ENCODE measurements around the gene DLG2.

Gene DLG2

DNA sequence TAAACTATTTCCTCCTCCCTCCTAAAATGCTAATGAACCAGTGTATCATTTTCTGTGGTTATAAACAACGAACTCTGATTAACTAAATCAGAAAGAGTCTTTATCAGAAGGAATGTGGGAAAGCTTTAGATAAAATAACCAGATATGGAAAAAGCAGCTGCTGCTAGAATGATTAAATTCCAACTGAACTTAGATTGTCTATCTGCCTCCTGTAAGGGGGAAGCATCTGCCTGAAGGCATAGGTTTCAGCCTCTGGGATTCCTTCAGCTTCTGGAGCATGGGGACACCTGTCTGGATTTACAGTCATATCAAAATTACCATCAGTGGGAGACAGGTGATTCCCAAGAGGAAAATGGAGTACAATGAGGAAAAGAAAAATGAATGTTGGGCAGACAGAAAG is 1245.5 kb downstream of the DLG2 start:
- in situ Hi-C loops (cut with MboI; ENCODE audit: low sequenced_read_pairs, unreplicated experiment) = loop anchor here (25.0 kb wide), 1 partner anchor 544 kb away; no protein-coding TSS in a partner anchor
- TF ChIP-seq, protein P1, sequence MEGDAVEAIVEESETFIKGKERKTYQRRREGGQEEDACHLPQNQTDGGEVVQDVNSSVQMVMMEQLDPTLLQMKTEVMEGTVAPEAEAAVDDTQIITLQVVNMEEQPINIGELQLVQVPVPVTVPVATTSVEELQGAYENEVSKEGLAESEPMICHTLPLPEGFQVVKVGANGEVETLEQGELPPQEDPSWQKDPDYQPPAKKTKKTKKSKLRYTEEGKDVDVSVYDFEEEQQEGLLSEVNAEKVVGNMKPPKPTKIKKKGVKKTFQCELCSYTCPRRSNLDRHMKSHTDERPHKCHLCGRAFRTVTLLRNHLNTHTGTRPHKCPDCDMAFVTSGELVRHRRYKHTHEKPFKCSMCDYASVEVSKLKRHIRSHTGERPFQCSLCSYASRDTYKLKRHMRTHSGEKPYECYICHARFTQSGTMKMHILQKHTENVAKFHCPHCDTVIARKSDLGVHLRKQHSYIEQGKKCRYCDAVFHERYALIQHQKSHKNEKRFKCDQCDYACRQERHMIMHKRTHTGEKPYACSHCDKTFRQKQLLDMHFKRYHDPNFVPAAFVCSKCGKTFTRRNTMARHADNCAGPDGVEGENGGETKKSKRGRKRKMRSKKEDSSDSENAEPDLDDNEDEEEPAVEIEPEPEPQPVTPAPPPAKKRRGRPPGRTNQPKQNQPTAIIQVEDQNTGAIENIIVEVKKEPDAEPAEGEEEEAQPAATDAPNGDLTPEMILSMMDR (IDR thresholded peaks at IDR 0.05; ENCODE audit: borderline replicate concordance, control extremely low read depth, extremely low read depth, insufficient read depth, missing control alignments) = no peak

DNA sequence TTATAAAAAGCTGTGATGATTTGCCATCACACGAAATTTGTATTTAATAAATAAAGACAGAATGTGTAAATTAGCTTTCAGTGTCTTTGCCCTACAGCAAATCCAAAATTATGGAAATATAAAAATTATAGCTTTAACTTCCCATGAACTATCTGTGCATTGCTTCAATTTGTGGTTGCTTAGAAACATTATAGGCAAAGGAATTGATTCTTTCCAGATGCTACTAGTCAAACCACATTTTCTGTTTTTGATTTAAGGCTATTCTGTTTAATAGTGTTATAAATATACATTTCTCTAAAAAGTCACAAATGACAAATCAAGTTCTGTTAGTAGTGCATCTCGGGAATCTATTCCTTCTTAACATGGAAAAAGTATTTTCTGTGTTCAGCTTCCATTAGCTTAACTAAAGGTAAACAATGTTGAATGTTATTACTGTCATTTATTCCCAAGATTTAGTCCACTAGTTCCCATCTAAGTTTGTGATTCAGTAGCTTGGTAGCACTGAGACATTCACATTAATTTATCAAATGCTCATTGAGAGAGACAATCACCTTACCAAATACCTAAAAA is 1254.7 kb downstream of the DLG2 start:
- DNase-seq (ENCODE audit: low spot score) = no peak
- TF ChIP-seq, protein P1 (IDR thresholded peaks at IDR 0.05; ENCODE audit: borderline replicate concordance, control extremely low read depth, extremely low read depth, insufficient read depth, missing control alignments) = no peak

More for the DNA sequence above, 1245.5 kb downstream of the DLG2 start:
- DNase-seq (ENCODE audit: low spot score) = no peak

DNA sequence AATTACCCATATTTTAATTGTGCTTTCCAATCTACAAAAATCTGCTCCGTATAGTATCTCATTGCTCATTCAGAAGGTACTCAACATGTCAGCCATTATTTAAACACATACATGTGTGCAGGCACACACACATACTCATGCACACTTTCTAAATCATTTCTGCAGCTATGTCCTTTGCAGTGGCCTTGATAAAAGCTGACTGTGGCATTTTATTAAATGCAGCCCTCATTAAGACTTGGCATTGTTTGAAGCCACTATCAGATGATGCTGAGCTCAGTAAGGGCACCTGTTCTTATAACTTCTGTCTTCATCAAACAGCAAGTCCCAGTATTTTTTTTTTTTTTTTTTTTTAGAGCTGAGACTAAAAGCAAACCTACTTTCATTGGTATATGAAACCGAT is 1269.1 kb downstream of the DLG2 start:
- DNase-seq (ENCODE audit: low spot score) = no peak
- TF ChIP-seq, protein P1 (IDR thresholded peaks at IDR 0.05; ENCODE audit: borderline replicate concordance, control extremely low read depth, extremely low read depth, insufficient read depth, missing control alignments) = no peak
- in situ Hi-C loops (cut with MboI; ENCODE audit: low sequenced_read_pairs, unreplicated experiment) = no loop called here

More for the DNA sequence above, 1254.7 kb downstream of the DLG2 start:
- in situ Hi-C loops (cut with MboI; ENCODE audit: low sequenced_read_pairs, unreplicated experiment) = no loop called here

DNA sequence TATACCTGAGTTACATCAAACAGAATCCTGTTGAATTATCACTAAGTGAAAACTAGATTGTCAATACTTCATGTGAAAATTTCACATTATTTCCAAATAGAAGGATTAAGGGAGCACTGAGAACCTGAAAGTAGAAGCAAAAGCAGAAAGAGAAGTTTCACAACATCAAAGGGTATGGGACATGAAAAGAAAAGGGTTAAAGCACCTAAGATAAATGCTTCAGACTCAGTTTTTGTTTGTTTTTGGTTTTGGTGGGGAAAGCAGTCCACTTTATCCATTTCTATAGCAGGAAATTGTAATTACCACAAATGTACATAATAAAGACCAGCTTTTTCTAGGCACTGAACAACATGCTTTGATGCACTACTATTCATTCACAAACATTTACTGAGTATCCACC is 1271.2 kb downstream of the DLG2 start:
- TF ChIP-seq, protein P1 (IDR thresholded peaks at IDR 0.05; ENCODE audit: borderline replicate concordance, control extremely low read depth, extremely low read depth, insufficient read depth, missing control alignments) = no peak
- in situ Hi-C loops (cut with MboI; ENCODE audit: low sequenced_read_pairs, unreplicated experiment) = no loop called here
- no peak for DNase-seq (ENCODE audit: low spot score)

DNA sequence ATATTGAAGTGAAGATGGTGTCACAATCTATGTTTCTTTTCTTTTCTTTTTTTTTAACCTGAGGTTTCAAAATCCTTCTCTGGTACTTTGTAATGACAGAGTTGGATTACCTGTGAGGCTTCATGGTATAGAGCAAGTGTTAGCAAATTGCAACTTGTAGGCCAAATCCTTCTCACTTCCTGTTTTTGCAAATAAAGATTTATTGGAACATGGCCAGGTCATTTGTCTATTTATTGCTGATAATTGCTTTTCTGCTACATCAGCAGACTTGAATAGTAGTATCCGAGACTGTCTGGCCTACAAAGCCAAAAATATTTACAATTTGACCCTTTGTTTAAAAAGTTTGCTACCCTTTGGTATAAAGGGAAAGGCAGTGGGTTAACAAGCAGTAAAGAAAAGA is 1281.5 kb downstream of the DLG2 start:
- DNase-seq (ENCODE audit: low spot score) = no peak
- TF ChIP-seq, protein P1 (IDR thresholded peaks at IDR 0.05; ENCODE audit: borderline replicate concordance, control extremely low read depth, extremely low read depth, insufficient read depth, missing control alignments) = no peak
- in situ Hi-C loops (cut with MboI; ENCODE audit: low sequenced_read_pairs, unreplicated experiment) = no loop called here

DNA sequence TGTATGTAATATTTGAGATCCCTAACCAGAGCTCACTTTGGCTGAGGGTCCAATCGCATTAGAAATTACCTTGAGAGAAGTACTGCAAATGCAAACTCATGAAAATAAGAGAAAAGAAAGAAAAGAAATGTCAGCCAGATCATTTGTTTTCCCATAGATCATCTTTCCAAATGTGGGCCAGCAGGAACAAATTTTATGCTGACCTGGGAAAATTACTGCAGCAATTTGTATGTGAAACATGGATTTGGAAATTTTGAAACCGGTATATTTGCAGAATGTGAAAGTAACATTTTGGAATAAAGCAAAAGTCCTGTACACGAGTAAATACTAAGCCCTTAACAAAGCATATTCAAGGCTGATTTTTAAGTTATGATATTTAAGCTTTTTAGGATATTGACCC is 1282.1 kb downstream of the DLG2 start:
- TF ChIP-seq, protein P1 (IDR thresholded peaks at IDR 0.05; ENCODE audit: borderline replicate concordance, control extremely low read depth, extremely low read depth, insufficient read depth, missing control alignments) = no peak
- in situ Hi-C loops (cut with MboI; ENCODE audit: low sequenced_read_pairs, unreplicated experiment) = no loop called here
- no peak for DNase-seq (ENCODE audit: low spot score)
